NCI-H345 treated with DMSO at 0.1 percent for 48 hours (cell line): ENCODE results near the gene ZBTB8OS.
A peak's percentile ranks its signal among the peaks of the same experiment; 100 is the strongest.

Experiments used
- DNase-seq: peaks from one replicate; lab custom pipeline; 2025; ENCODE audit not compliant: unreplicated experiment; lab: John Stamatoyannopoulos, UW

ZBTB8OS gene

DNA sequence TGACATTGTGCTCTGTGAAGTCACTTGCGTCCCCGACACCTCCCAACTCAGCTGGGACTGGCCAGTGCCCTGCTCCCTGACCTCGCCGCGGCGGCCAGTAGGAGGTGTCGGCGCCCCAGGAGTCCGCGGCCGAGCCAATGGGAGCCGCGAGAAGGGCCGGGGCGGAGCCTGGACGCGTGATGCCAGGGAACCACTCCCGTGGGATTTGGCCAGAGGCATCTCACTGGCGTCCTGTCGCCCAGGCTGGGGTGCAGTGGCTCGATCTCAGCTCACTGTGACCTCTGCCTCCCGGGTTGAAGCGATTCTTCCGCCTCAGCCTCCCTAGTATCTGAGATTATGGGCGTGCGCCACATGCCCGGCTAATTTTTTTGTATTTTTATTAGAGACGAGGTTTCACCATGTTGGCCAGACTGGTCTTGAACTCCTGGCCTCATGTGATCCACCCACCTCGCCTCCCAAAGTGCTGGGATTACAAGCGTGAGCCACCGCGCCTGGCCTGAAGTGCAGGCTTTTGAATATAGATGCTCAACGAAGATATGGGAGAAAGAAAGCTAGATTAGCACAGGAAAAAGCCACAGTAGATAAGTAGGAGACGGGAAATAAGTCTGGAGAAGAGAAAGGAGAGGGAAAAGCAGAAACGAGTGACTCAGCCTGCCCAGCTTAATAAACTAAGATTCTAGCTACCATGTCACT, 38.0 kb downstream of the ZBTB8OS start:
- peak; percentile 81 for DNase-seq

DNA sequence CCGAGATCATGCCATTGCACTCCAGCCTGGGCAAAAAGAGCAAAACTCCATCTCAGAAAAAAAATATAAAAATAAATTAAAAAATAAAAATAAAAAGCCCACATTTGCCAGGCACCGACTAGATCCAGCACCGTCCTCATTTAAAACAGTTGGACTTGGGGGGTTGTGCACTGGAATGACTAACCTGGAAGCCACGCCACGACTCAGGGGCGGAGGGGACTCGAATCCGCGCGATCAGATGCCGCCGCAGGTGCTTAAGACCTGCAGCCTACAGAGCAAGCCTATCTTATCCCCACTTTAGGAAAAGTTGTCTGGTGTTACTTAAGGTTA, 38.5 kb downstream of the ZBTB8OS start:
- DNase-seq: no peak

DNA sequence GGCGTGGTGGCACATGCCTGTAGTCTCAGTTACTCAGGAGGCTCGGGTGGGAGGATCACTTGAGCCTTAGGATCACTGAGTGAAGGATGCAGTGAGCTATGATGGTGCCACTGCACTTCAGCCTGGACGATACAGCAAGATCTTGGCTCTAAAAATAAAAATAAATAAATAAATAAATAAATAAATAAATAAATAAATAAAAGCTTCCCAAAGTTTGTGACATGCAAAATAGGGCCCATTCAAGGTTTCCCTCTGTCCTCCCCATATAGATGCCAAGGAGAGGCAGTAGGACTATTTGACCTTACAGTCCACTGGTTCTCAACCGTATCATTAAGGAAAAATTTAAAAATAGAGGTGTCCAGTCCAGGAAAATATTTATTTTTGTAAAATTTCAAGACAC, 41.2 kb downstream of the ZBTB8OS start:
- no peak for DNase-seq

DNA sequence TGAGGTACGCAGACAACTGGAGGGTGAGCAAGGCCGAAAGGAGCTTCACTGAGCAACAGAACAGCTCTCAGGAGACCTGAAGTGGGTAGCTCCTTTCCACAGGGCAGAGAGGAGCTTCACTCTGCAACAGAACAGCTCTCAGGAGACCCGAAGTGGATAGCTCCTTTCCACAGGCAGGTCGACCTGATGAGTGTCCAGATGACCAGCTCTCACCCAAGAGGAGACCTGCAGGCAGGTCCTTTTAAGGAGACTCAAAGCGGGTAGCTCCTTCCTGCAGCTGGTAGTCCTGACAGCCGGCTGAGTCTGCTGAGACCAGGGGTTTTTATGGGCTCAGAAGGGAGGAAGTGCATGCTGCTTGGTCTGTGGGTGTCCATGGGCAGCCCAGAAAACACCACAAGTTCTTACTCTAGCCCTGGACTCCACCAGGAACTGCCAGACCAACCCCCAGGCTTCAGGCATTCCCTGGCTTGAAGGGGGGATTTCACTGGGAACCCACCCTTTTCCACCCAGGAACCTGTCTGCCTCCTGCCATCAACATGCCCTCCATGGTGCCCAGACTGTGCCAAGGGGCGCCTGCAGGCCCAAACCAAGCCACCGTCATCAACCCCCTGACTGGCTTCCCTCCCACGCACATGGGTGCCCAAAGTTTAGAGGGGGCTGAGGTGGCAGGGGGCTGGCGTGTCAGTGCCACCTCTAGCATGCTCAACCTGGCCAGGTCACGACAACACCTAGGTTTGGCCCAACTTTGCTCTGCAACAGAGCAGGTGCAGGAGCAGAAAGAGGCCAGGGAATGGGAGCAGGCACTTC, 43.6 kb downstream of the ZBTB8OS start:
- no peak for DNase-seq

DNA sequence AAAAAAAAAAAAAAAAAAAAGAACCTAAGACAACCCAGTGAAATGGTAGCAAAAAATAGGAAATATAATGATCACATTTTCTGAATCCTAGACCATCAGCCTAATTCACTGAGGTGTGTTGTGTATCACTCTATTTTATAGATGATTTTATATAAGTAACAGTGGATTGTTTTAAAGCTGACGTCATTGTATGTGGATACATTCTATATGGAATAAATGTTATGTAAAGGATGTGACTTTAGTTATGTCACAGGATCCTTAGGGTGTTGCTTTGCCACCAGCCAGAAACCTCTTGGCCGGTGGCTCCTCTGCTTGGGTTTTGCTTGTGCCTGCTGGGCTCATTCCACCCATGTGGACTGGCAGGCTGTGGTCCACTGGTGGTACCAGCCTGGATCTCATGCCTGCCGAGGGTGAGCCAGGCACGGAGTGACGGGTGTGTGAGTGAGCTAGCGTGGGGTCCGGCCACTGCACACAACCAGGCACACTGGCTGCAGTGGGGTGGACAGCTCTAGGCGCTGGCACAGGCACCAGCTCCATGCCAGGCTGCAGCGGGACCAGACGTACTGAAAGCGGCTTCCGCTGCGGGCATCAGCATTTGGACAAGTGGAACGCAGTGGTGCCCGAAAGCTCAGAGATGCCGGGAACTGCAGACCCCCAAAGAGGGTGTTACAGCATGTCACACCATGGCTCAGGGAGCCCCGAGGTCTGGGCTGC, 44.5 kb downstream of the ZBTB8OS start:
- no peak for DNase-seq

DNA sequence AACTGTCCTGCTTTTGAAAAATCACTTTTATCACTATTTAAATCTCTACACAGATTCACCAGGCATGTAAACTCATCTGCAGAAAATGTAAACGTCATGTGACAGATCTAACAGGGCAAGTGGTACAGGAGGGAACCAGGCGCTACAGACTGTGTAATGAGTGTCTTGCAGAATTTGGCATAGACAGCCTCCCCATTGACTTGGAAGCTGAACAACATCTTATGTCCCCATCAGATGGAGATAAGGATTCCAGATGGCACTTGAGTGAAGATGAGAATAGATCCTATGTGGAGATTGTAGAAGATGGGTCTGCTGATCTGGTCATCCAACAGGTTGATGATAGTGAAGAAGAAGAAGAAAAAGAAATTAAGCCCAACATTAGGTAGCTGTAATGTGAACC, 50.3 kb downstream of the ZBTB8OS start:
- no peak for DNase-seq

DNA sequence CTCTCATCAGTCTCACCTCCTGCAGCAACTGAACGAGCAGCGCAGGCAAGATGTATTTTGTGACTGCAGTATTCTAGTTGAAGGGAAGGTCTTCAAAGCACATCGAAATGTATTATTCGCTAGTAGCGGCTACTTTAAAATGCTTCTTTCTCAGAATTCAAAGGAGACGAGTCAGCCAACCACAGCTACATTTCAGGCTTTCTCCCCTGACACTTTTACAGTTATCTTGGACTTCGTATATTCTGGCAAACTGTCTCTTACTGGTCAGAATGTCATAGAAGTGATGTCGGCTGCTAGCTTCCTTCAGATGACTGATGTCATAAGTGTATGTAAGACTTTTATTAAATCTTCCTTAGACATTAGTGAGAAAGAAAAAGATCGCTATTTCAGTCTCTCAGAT, 57.4 kb downstream of the ZBTB8OS start:
- DNase-seq: no peak

DNA sequence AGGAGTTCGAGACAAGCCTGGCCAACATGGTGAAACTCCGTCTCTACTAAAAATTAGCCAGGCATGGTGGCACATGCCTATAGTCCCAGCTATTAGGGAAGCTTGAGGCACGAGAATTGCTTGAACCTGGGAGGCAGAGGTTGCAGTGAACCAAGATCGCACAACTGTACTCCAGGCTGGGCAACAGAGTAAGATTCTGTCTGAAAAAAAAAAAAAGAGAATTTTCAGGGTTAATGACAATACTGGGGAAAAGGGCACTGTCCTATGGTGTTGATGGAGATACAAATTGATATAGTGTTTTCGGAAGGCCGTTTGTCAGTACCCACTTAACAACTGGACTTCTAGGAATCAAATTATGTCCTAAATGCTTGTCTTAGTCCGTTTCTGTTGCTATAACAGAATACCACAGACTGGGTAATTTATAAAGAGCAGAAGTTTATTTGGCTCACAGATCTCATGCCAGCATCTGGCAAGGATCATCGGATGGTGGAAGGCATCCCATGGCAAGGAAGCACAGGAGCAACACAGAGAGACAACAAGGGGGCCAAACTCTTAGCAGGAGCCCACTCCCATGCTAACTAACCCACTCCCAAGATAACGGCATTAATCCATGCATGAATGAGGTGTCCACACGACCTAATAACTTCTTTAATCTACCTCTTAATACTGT, 69.9 kb downstream of the ZBTB8OS start:
- no peak for DNase-seq
